Activated B cell treated with CpG ODN at 0.5 μM for 24 hours (primary cell): ENCODE data around the gene PSIP1. TPM values are rescaled to one million over a fixed set of nuclear protein-coding genes. Genes with fewer than 3 reads are reported as not detected.
"Not testable (repeated sequence)": the region's sequence is repeated elsewhere in the genome, so short reads cannot be mapped to it uniquely, and the experiment has no call there.

ENCODE experiments used
- ATAC-seq: fragments of 200-7000 bp; cut with Tn5 transposase; one replicate; pipeline ENCODE4 v1.10.0; 2021; ENCODE audit warnings: low read depth, mild to moderate bottlenecking, moderate library complexity
- CTCF ChIA-PET: fragments of 350-600 bp; sonication (Branson Sonifier 250); formaldehyde crosslinking; loops from one replicate; lab custom pipeline; 2021; ENCODE audit warnings: antibody characterized with exemption; lab: Charles Lee
- POLR2A ChIA-PET: fragments of 350-600 bp; sonication (Branson Sonifier 250); formaldehyde crosslinking; loops from one replicate; lab custom pipeline; 2021; ENCODE audit warnings: antibody characterized with exemption; lab: Charles Lee
- DNase-seq: peaks from one replicate; pipeline ENCODE4 v3.0.0; 2022
- H3K27ac Mint-ChIP-seq: one replicate; pipeline ENCODE4 v1.8.0; 2020; ENCODE audit warnings: mixed read lengths
- H3K27me3 Mint-ChIP-seq: one replicate; pipeline ENCODE4 v1.8.0; 2021; ENCODE audit warnings: mixed read lengths
- H3K36me3 Mint-ChIP-seq: one replicate; pipeline ENCODE4 v1.8.0; 2021; ENCODE audit warnings: low read depth, mixed read lengths
- H3K4me1 Mint-ChIP-seq: one replicate; pipeline ENCODE4 v1.8.0; 2021; ENCODE audit warnings: mixed read lengths
- H3K4me3 Mint-ChIP-seq: one replicate; pipeline ENCODE4 v1.8.0; 2020; ENCODE audit warnings: mild to moderate bottlenecking, mixed read lengths
- H3K9me3 Mint-ChIP-seq: one replicate; pipeline ENCODE4 v1.8.0; 2020; ENCODE audit warnings: mixed read lengths
- CTCF ChIP-seq: fragments of 200-600 bp; IDR thresholded peaks from one replicate; pipeline ENCODE4 v1.8.0; 2022; ENCODE audit warnings: antibody characterized with exemption, mild to moderate bottlenecking
- intact Hi-C: fragments of 100-400 bp; cut with micrococcal nuclease; formaldehyde crosslinking; loops from one replicate; pipeline ENCODE4 v1.15.1; 2024
- total RNA-seq: library from RNA; stranded (reverse); gene quantifications from 2 replicates; pipeline ENCODE4 v1.2.3, GENCODE V29; 2022

Gene PSIP1
- total RNA-seq, 1 donor from 2014 or later = 57.2 TPM

GRCh38 chr9:15433661-15434060 is 77.1 kb downstream of the PSIP1 start:
- Mint-ChIP-seq H3K36me3 (peaks cover 73% of the 10 kb centered on the region), H3K27ac (no peak overlapping the region), H3K9me3 (no peaks in the 10 kb centered on the region), H3K27me3 (no peaks in the 10 kb centered on the region), H3K4me1 (peaks cover 27% of the 10 kb centered on the region), H3K4me3 (no peak overlapping the region)
- ChIA-PET CTCF (no interaction called here), POLR2A (no interaction called here)
- ATAC-seq (no peak), DNase-seq (no peak)
- intact Hi-C loops = no loop called here
- no peak for TF ChIP-seq CTCF

GRCh38 chr9:15433191-15433590 is 77.6 kb downstream of the PSIP1 start:
- ChIA-PET CTCF (no interaction called here), POLR2A (interaction anchor here (0.7 kb wide), 1 partner anchor 179 kb away, joined by 3 read pairs; no protein-coding TSS in a partner anchor)
- DNase-seq (no peak), ATAC-seq (no peak)
- H3K36me3 Mint-ChIP-seq = peaks cover 71% of the 10 kb centered on the region
- no peak for TF ChIP-seq CTCF
- no peaks in the 10 kb centered on the region for H3K9me3 Mint-ChIP-seq
- no peak overlapping the region for H3K27ac Mint-ChIP-seq
- H3K4me3 Mint-ChIP-seq = no peak overlapping the region
- intact Hi-C loops = no loop called here
- H3K27me3 Mint-ChIP-seq = no peaks in the 10 kb centered on the region
- peaks cover 27% of the 10 kb centered on the region for H3K4me1 Mint-ChIP-seq

- no peak for ATAC-seq
Measured at GRCh38 chr9:15430920-15431844, 79.6 kb downstream of the PSIP1 start.

GRCh38 chr9:15427702-15428101 is 83.1 kb downstream of the PSIP1 start:
- H3K4me1 Mint-ChIP-seq = peaks cover 59% of the 10 kb centered on the region
- H3K4me3 Mint-ChIP-seq, CTCF ChIA-PET, H3K27ac Mint-ChIP-seq, ATAC-seq, H3K27me3 Mint-ChIP-seq, H3K9me3 Mint-ChIP-seq, DNase-seq: not testable (repeated sequence)
- peaks cover 51% of the 10 kb centered on the region for H3K36me3 Mint-ChIP-seq
- intact Hi-C loops = loop anchor here (2.0 to 10.0 kb wide), 3 partner anchors 17 to 733 kb away; partner anchors contain the start of gene ZDHHC21
- POLR2A ChIA-PET = interaction anchor here (0.7 kb wide), 1 partner anchor 165 kb away, joined by 5 read pairs; no protein-coding TSS in a partner anchor

More at GRCh38 chr9:15430920-15431844, 79.6 kb downstream of the PSIP1 start:
- H3K27me3 Mint-ChIP-seq = no peaks in the 10 kb centered on the region
- CTCF ChIA-PET = no interaction called here
- H3K4me3 Mint-ChIP-seq = no peak overlapping the region
- no peak for DNase-seq
- peak overlapping the region; percentile 50 for H3K27ac Mint-ChIP-seq
- no peak for TF ChIP-seq CTCF
- intact Hi-C loops = no loop called here
- no peaks in the 10 kb centered on the region for H3K9me3 Mint-ChIP-seq
- POLR2A ChIA-PET = no interaction called here
- peaks cover 58% of the 10 kb centered on the region for H3K36me3 Mint-ChIP-seq
- peaks cover 37% of the 10 kb centered on the region for H3K4me1 Mint-ChIP-seq

GRCh38 chr9:15426019-15426418 is 84.8 kb downstream of the PSIP1 start:
- POLR2A ChIA-PET = interaction anchor here (1.0 to 1.3 kb wide), 2 partner anchors 85 to 119 kb away, joined by 3 to 10 read pairs; partner anchors contain the start of genes PSIP1 and TTC39B
- peaks cover 57% of the 10 kb centered on the region for H3K4me1 Mint-ChIP-seq

More at GRCh38 chr9:15426019-15426418, 84.8 kb downstream of the PSIP1 start:
- peaks cover 48% of the 10 kb centered on the region for H3K36me3 Mint-ChIP-seq
- no peak for TF ChIP-seq CTCF
- CTCF ChIA-PET = no interaction called here
- H3K9me3 Mint-ChIP-seq = no peaks in the 10 kb centered on the region
- no peaks in the 10 kb centered on the region for H3K27me3 Mint-ChIP-seq
- DNase-seq (no peak), ATAC-seq (no peak)
- peak overlapping the region; percentile 55 for H3K4me3 Mint-ChIP-seq
- intact Hi-C loops = loop anchor here (2.0 to 10.0 kb wide), 3 partner anchors 19 to 731 kb away; partner anchors contain the start of gene ZDHHC21
- H3K27ac Mint-ChIP-seq = peak overlapping the region; percentile 51
